Colonic mucosa (tissue), 4 donors: ENCODE data around the gene ST7L. TPM values are rescaled to one million over a fixed set of nuclear protein-coding genes. Genes with fewer than 3 reads are reported as not detected.
A peak's percentile ranks its signal among the peaks of the same experiment; 100 is the strongest.

Experiments used
- DNase-seq: peaks from one replicate; pipeline ENCODE4 v3.0.0-alpha.2; 2020
- H3K27ac ChIP-seq: fragments of 200-600 bp; one replicate; pipeline ENCODE4 v1.8.0; 2021
- H3K27me3 ChIP-seq: fragments of 200-600 bp; one replicate; pipeline ENCODE4 v1.8.0; 2021
- H3K36me3 ChIP-seq: fragments of 200-600 bp; one replicate; pipeline ENCODE4 v1.8.0; 2021
- H3K4me1 ChIP-seq: fragments of 200-600 bp; one replicate; pipeline ENCODE4 v1.8.0; 2021; ENCODE audit warnings: mild to moderate bottlenecking
- H3K4me3 ChIP-seq: fragments of 200-600 bp; one replicate; pipeline ENCODE4 v1.8.0; 2021
- H3K9ac ChIP-seq, 2 donors: one replicate each; pipeline ENCODE4 v1.7.0; 2013; ENCODE audit warnings: control low read depth in 2 of 2, low read depth in 2 of 2, low read length in 2 of 2
- H3K9me3 ChIP-seq: fragments of 200-600 bp; one replicate; pipeline ENCODE4 v1.8.0; 2021
- intact Hi-C: fragments of 100-400 bp; cut with DNase I; formaldehyde crosslinking; loops from one replicate; pipeline ENCODE4 v1.14.1; 2022
- total RNA-seq, 2 donors: library from RNA; stranded (reverse); fragmentation: NEBNext Ultra II Directional in 1 of 2; extraction: Animal tissue kit (Norgen Biotek cat#: 25700) in 1 of 2; gene quantifications; one replicate each; pipeline ENCODE4 v1.2.1, GENCODE V29; 2021
- TF ChIP-seq, protein P1 (sequence below): fragments of 200-600 bp; IDR thresholded peaks from one replicate; pipeline ENCODE4 v1.8.0; 2022; ENCODE audit warnings: antibody characterized with exemption, mild to moderate bottlenecking
- donor health status: healthy.
- donor health status: DM: no; HTN: no; CAD: no.
- donor health status: DM: no; HTN: no; CAD: no.

Gene ST7L
- total RNA-seq, 2 donors from 2014 or later, result 14.4 to 15.0 TPM

- H3K4me3 ChIP-seq, result no peak overlapping the region
- TF ChIP-seq, protein P1, sequence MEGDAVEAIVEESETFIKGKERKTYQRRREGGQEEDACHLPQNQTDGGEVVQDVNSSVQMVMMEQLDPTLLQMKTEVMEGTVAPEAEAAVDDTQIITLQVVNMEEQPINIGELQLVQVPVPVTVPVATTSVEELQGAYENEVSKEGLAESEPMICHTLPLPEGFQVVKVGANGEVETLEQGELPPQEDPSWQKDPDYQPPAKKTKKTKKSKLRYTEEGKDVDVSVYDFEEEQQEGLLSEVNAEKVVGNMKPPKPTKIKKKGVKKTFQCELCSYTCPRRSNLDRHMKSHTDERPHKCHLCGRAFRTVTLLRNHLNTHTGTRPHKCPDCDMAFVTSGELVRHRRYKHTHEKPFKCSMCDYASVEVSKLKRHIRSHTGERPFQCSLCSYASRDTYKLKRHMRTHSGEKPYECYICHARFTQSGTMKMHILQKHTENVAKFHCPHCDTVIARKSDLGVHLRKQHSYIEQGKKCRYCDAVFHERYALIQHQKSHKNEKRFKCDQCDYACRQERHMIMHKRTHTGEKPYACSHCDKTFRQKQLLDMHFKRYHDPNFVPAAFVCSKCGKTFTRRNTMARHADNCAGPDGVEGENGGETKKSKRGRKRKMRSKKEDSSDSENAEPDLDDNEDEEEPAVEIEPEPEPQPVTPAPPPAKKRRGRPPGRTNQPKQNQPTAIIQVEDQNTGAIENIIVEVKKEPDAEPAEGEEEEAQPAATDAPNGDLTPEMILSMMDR, result no peak
- DNase-seq, result no peak
- no peak overlapping the region for H3K9ac ChIP-seq
- H3K36me3 ChIP-seq, result no peaks in the 10 kb centered on the region
- H3K4me1 ChIP-seq, result no peaks in the 10 kb centered on the region
- no peaks in the 10 kb centered on the region for H3K27me3 ChIP-seq
- no peaks in the 10 kb centered on the region for H3K9me3 ChIP-seq
- intact Hi-C loops, result no loop called here
- no peak overlapping the region for H3K27ac ChIP-seq
These were observed 24.6 kb downstream of the ST7L start for GRCh38 chr1:112594208-112594876.

DNA sequence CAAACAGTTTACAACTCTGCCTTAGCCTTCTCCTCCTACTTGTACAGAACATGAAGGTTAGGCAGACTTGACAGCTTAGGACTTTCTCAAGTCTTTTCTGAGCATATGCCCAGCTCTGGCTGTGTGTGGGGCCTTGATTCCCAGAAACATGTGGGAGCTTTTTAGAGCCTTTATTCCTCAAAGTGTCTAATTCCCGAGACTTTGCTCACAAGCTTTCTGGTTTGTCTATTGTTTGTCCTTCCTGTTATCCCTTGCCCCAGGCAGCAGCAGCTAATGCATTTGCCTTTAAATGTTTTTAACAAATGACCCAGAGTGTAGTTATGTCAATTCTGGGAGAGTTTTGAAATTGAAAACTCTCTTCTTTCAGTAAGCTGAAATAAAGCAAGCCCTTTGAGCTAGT lies 29.2 kb downstream of the ST7L start:
- TF ChIP-seq, protein P1, result no peak
- Histone ChIP-seq H3K4me3 (no peak overlapping the region), H3K9me3 (no peaks in the 10 kb centered on the region), H3K27me3 (no peaks in the 10 kb centered on the region), H3K9ac (no peak overlapping the region), H3K27ac (no peak overlapping the region), H3K36me3 (no peaks in the 10 kb centered on the region), H3K4me1 (no peaks in the 10 kb centered on the region)
- intact Hi-C loops, result no loop called here
- DNase-seq, result no peak

- TF ChIP-seq, protein P1, result no peak
- Histone ChIP-seq H3K36me3 (no peaks in the 10 kb centered on the region), H3K9me3 (no peaks in the 10 kb centered on the region), H3K4me3 (no peak overlapping the region), H3K4me1 (no peaks in the 10 kb centered on the region), H3K9ac (no peak overlapping the region), H3K27me3 (no peaks in the 10 kb centered on the region), H3K27ac (no peak overlapping the region)
- intact Hi-C loops, result no loop called here
- no peak for DNase-seq
These were observed 35.6 kb downstream of the ST7L start for GRCh38 chr1:112583366-112583765.

- no peak overlapping the region for H3K9ac ChIP-seq
- H3K27ac ChIP-seq, result no peak overlapping the region
- no peaks in the 10 kb centered on the region for H3K9me3 ChIP-seq
- no peaks in the 10 kb centered on the region for H3K27me3 ChIP-seq
- H3K36me3 ChIP-seq, result no peaks in the 10 kb centered on the region
- TF ChIP-seq, protein P1, result no peak
- no peak for DNase-seq
- intact Hi-C loops, result no loop called here
- H3K4me3 ChIP-seq, result no peak overlapping the region
- H3K4me1 ChIP-seq, result no peaks in the 10 kb centered on the region
These were observed 37.3 kb downstream of the ST7L start for GRCh38 chr1:112581586-112582192.

GRCh38 chr1:112579801-112580510 lies 39.0 kb downstream of the ST7L start:
- no peak for DNase-seq
- Histone ChIP-seq H3K36me3 (no peaks in the 10 kb centered on the region), H3K27me3 (no peaks in the 10 kb centered on the region), H3K27ac (peak overlapping the region; percentile 23), H3K4me1 (no peaks in the 10 kb centered on the region), H3K9ac (no peak overlapping the region), H3K4me3 (no peak overlapping the region), H3K9me3 (no peaks in the 10 kb centered on the region)
- TF ChIP-seq, protein P1, result no peak
- intact Hi-C loops, result no loop called here
